Measurements from ENCODE around the gene CMC4. TPM values are rescaled to one million over a fixed set of nuclear protein-coding genes. Genes with fewer than 3 reads are reported as not detected.

Gene CMC4, protein sequence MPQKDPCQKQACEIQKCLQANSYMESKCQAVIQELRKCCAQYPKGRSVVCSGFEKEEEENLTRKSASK
- 23.9 and 30.6 TPM in 2 replicates for total RNA-seq (2014; rRNA removed; shearing (Covaris generic))
- 12.2 and 14.3 TPM in 2 replicates for total RNA-seq (2022)
- Bru-seq, nascent RNA: percentile 71 among the genes with signal in this experiment
- BruChase-seq, experiment 1, labeled RNA remaining after a 6-hour chase: percentile 74 among the genes with signal in this experiment
- percentile 68 among the genes with signal in this experiment for BruChase-seq, experiment 2, labeled RNA remaining after a 2-hour chase
- long read RNA-seq, transcript CMC4-202 (3 exons, 1,107 nt): major isoform, 42 of 52 reads
- long read RNA-seq, partial matches to known transcripts: 3 of 52 reads
- long read RNA-seq, other reads (novel, unspliced or antisense): 7 of 52 reads

- Histone ChIP-seq H3K4me3 (ENCODE audit: low read depth, low read length, poor library complexity, severe bottlenecking) (peak within 1 kb of the TSS; percentile 95), H3K36me3 (ENCODE audit: insufficient read depth, low read length) (peaks cover 34% of the 10 kb centered on the region), H3K4me2 (ENCODE audit: low read length) (peak within 1 kb of the TSS; percentile 90), H3K27ac (ENCODE audit: low read depth, low read length, poor library complexity, severe bottlenecking) (peak within 1 kb of the TSS; percentile 81), H4K20me1 (ENCODE audit: insufficient read depth, low read length) (no peaks in the 10 kb centered on the region), H3K79me2 (ENCODE audit: insufficient read depth, low read depth, low read length) (peaks cover 58% of the 10 kb centered on the region), H3K4me1 (ENCODE audit: insufficient read depth, low read length, poor library complexity, severe bottlenecking) (peaks cover 33% of the 10 kb centered on the region), H3K9me2 (ENCODE audit: insufficient read depth, low read length) (no peaks in the 10 kb centered on the region), H3K9me3 (ENCODE audit: low read length) (no peaks in the 10 kb centered on the region), H2AFZ (ENCODE audit: low read length) (peak within 1 kb of the TSS; percentile 91)
- BruUV-seq (replicated peaks): no TSS peak
- POLR2A ChIA-PET: interaction anchor here (0.7 to 1.1 kb wide), 2 partner anchors 44 kb away, joined by 3 to 4 read pairs; partner anchors contain the start of gene FUNDC2
- CTCF ChIA-PET (ENCODE audit: unreplicated experiment): interaction anchor here (1.0 kb wide), 1 partner anchor 18 kb away, joined by 3 read pairs; no protein-coding TSS in a partner anchor
- TF ChIP-seq EZH2phosphoT487 (IDR thresholded peaks at IDR 0.05; ENCODE audit: borderline replicate concordance, low read depth, low read length) (no peak), CTCF (conservative IDR thresholded peaks at IDR 0.05; ENCODE audit: low read length) (no peak)
- intact Hi-C loops (cut with micrococcal nuclease; ENCODE audit: unreplicated experiment): loop anchor here (1.0 kb wide), 1 partner anchor 44 kb away; no protein-coding TSS in a partner anchor
- peak; percentile 87 for DNase-seq (ENCODE audit: low spot score)
Observed at GRCh38 chrX:155070975-155071693, at the start of gene CMC4, which contains the start of the genes BRCC3 and MTCP1. TSS of gene CMC4 (minus strand) at chrX:155071136. CDS start at chrX:155064023, 7,113 bp downstream. TSS of gene BRCC3 (plus strand) at chrX:155071508. CDS start at chrX:155071528, 20 bp downstream. TSS of gene MTCP1 (minus strand) at chrX:155071136. CDS start at chrX:155066010, 5,126 bp downstream.

GRCh38 chrX:155115174-155115819 is 44.4 kb upstream of the CMC4 start:
- DNase-seq (ENCODE audit: low spot score): no peak
- H3K4me2 ChIP-seq (ENCODE audit: low read length): no peak overlapping the region
- H3K27ac ChIP-seq (ENCODE audit: low read depth, low read length, poor library complexity, severe bottlenecking): no peak overlapping the region
- no TSS peak for BruUV-seq (replicated peaks)
- no peak overlapping the region for H2AFZ ChIP-seq (ENCODE audit: low read length)
- CTCF ChIA-PET (ENCODE audit: unreplicated experiment): no interaction called here
- H3K36me3 ChIP-seq (ENCODE audit: insufficient read depth, low read length): peaks cover 40% of the 10 kb centered on the region
- no peaks in the 10 kb centered on the region for H3K4me1 ChIP-seq (ENCODE audit: insufficient read depth, low read length, poor library complexity, severe bottlenecking)
- no peak overlapping the region for H3K4me3 ChIP-seq (ENCODE audit: low read depth, low read length, poor library complexity, severe bottlenecking)
- no peaks in the 10 kb centered on the region for H3K9me2 ChIP-seq (ENCODE audit: insufficient read depth, low read length)
- H3K9me3 ChIP-seq (ENCODE audit: low read length): no peaks in the 10 kb centered on the region
- no peaks in the 10 kb centered on the region for H4K20me1 ChIP-seq (ENCODE audit: insufficient read depth, low read length)
- TF ChIP-seq CTCF (conservative IDR thresholded peaks at IDR 0.05; ENCODE audit: low read length) (no peak), EZH2phosphoT487 (IDR thresholded peaks at IDR 0.05; ENCODE audit: borderline replicate concordance, low read depth, low read length) (no peak)
- H3K79me2 ChIP-seq (ENCODE audit: insufficient read depth, low read depth, low read length): no peaks in the 10 kb centered on the region
- intact Hi-C loops (cut with micrococcal nuclease; ENCODE audit: unreplicated experiment): no loop called here
- POLR2A ChIA-PET: interaction anchor here (0.5 kb wide), 1 partner anchor 97 kb away, joined by 4 read pairs; no protein-coding TSS in a partner anchor

Measured in OCI-LY7 (cell line).